Stimulated activated naive CD8-positive, alpha-beta T cell treated with anti-CD3 and anti-CD28 coated beads, Interleukin-15, Interleukin-2, amounts not matched to agents 100 U/mL and 50 U/mL, for 24 hours (primary cell): Measurements from ENCODE around the gene HINT3.
"Not testable (repeated sequence)": the region's sequence is repeated elsewhere in the genome, so short reads cannot be mapped to it uniquely, and the experiment has no call there.

Experiments
- ATAC-seq: fragments of 150-1000 bp; cut with Tn5 transposase; one replicate; pipeline ENCODE4 v1.10.0; 2021
- DNase-seq: peaks from one replicate; pipeline ENCODE4 v3.0.0; 2021

HINT3 gene

GRCh38 chr6:125939791-125940190, 16.8 kb upstream of the HINT3 start:
- ATAC-seq (no peak), DNase-seq (no peak)

GRCh38 chr6:125940247-125941041, 16.1 kb upstream of the HINT3 start:
- no peak for DNase-seq
- ATAC-seq = no peak

GRCh38 chr6:125942672-125943527, 13.7 kb upstream of the HINT3 start:
- ATAC-seq = no peak
- no peak for DNase-seq

GRCh38 chr6:125943528-125944433, 12.8 kb upstream of the HINT3 start:
- no peak for ATAC-seq

GRCh38 chr6:125944434-125944816, 12.1 kb upstream of the HINT3 start:
- ATAC-seq = no peak
- DNase-seq = no peak

More at GRCh38 chr6:125943528-125944433, 12.8 kb upstream of the HINT3 start:
- DNase-seq = no peak

- DNase-seq = no peak
- ATAC-seq = no peak
Observed at GRCh38 chr6:125944896-125945295, 11.7 kb upstream of the HINT3 start.

- no peak for DNase-seq
- no peak for ATAC-seq
Observed at GRCh38 chr6:125945378-125946141, 11.0 kb upstream of the HINT3 start.

GRCh38 chr6:125947615-125948014, 9.0 kb upstream of the HINT3 start:
- DNase-seq (no peak), ATAC-seq (no peak)

GRCh38 chr6:125948455-125948854, 8.1 kb upstream of the HINT3 start:
- no peak for DNase-seq
- ATAC-seq = no peak

- DNase-seq (no peak), ATAC-seq (no peak)
Observed at GRCh38 chr6:125949069-125949468, 7.5 kb upstream of the HINT3 start.

GRCh38 chr6:125950293-125950692, 6.3 kb upstream of the HINT3 start:
- DNase-seq = no peak
- peak; percentile 44 for ATAC-seq

GRCh38 chr6:125950716-125951115, 5.9 kb upstream of the HINT3 start:
- ATAC-seq, DNase-seq: not testable (repeated sequence)

- DNase-seq (no peak), ATAC-seq (no peak)
Observed at GRCh38 chr6:125951323-125951722, 5.2 kb upstream of the HINT3 start.

GRCh38 chr6:125952764-125953501, 3.6 kb upstream of the HINT3 start:
- ATAC-seq = no peak
- peak; percentile 36 for DNase-seq

GRCh38 chr6:125953502-125953875, 3.1 kb upstream of the HINT3 start:
- no peak for ATAC-seq

GRCh38 chr6:125954735-125955339, 1.7 kb upstream of the HINT3 start:
- ATAC-seq = no peak
- no peak for DNase-seq

More at GRCh38 chr6:125953502-125953875, 3.1 kb upstream of the HINT3 start:
- no peak for DNase-seq

GRCh38 chr6:125955973-125956372, 597 bp upstream of the HINT3 start:
- no peak for ATAC-seq
- DNase-seq = no peak

GRCh38 chr6:125957391-125957693, 772 bp downstream of the HINT3 start:
- no peak for DNase-seq
- no peak for ATAC-seq

GRCh38 chr6:125957845-125958244, 1.3 kb downstream of the HINT3 start:
- DNase-seq = no peak
- no peak for ATAC-seq

- DNase-seq (no peak), ATAC-seq (no peak)
Observed at GRCh38 chr6:125959041-125959440, 2.5 kb downstream of the HINT3 start.

GRCh38 chr6:125961117-125961516, 4.5 kb downstream of the HINT3 start:
- DNase-seq (no peak), ATAC-seq (no peak)
